DOHH2 (cell line): ENCODE results near the gene MLLT10.

Source experiments
- CTCF ChIP-seq: fragments of 200-600 bp; sonication (generic); IDR thresholded peaks from one replicate; pipeline ENCODE4 v1.5.1; 2014; ENCODE audit warnings: antibody characterized with exemption, mild to moderate bottlenecking, low read depth, low read length; ENCODE audit not compliant: poor library complexity, severe bottlenecking
- EZH2phosphoT487 ChIP-seq: fragments of 200-600 bp; sonication (generic); IDR thresholded peaks from 2 replicates; pipeline ENCODE4 v1.6.1; 2017; ENCODE audit warnings: borderline replicate concordance, mild to moderate bottlenecking, antibody characterized with exemption, low read length, moderate library complexity, mixed read lengths

- TF ChIP-seq CTCF (no peak), EZH2phosphoT487 (no peak)
Measured at GRCh38 chr10:21532694-21533466, 1.2 kb upstream of the MLLT10 start.
